IMR-90 (cell line): ENCODE results near the gene ST6GALNAC5. TPM values are rescaled to one million over a fixed set of nuclear protein-coding genes. Genes with fewer than 3 reads are reported as not detected.

ENCODE experiments used
- ATAC-seq: fragments of 200-7000 bp; cut with Tn5 transposase; 2 replicates; pipeline ENCODE4 v1.9.1; 2020; ENCODE audit warnings: low read depth, mild to moderate bottlenecking, moderate library complexity
- BruUV-seq: library from RNA; stranded (reverse); fragments of 400-500 nt; replicated peaks from 2 replicates; lab custom pipeline; 2021; lab: Mats Ljungman, UMichigan
- CTCF ChIA-PET: fragments of 300-600 bp; formaldehyde crosslinking; extraction: SDS; loops from one replicate; lab custom pipeline; 2021; ENCODE audit warnings: antibody characterized with exemption; lab: Yijun Ruan, JAX
- POLR2A ChIA-PET: fragments of 300-600 bp; sonication (Branson Sonifier 250); formaldehyde crosslinking; loops from one replicate; lab custom pipeline; 2022; ENCODE audit warnings: antibody characterized with exemption; ENCODE audit not compliant: unreplicated experiment; lab: Charles Lee
- DNase-seq: peaks from one replicate; pipeline ENCODE4 v3.0.0; 2013
- H2AFZ ChIP-seq: replicated peaks from 2 replicates; pipeline ENCODE3; 2013; ENCODE audit warnings: low read length, mild to moderate bottlenecking; ENCODE audit not compliant: poor library complexity
- H2AK5ac ChIP-seq: 2 replicates; pipeline ENCODE4 v1.6.1; 2013; ENCODE audit warnings: low read depth, low read length, inconsistent platforms
- H2AK9ac ChIP-seq: replicated peaks from 2 replicates; pipeline ENCODE3; 2013; ENCODE audit warnings: mild to moderate bottlenecking, low read depth, low read length, moderate library complexity; ENCODE audit not compliant: poor library complexity
- H2BK120ac ChIP-seq: 2 replicates; pipeline ENCODE4 v1.6.1; 2013; ENCODE audit warnings: low read depth, low read length, inconsistent platforms
- H2BK15ac ChIP-seq: 3 replicates; pipeline ENCODE4 v1.6.1; 2013; ENCODE audit warnings: low read depth, low read length, inconsistent platforms
- H2BK20ac ChIP-seq: 2 replicates; pipeline ENCODE4 v1.6.1; 2013; ENCODE audit warnings: low read depth, mild to moderate bottlenecking, inconsistent platforms, low read length, moderate library complexity
- H2BK5ac ChIP-seq: 2 replicates; pipeline ENCODE4 v1.6.1; 2013; ENCODE audit warnings: mild to moderate bottlenecking, low read depth, low read length, inconsistent platforms; ENCODE audit not compliant: poor library complexity, severe bottlenecking
- H3K14ac ChIP-seq: replicated peaks from 2 replicates; pipeline ENCODE4 v1.6.1; 2013; ENCODE audit warnings: low read depth, low read length, inconsistent platforms
- H3K18ac ChIP-seq: 2 replicates; pipeline ENCODE4 v1.6.1; 2013; ENCODE audit warnings: low read depth, low read length, control low read depth
- H3K23ac ChIP-seq: 2 replicates; pipeline ENCODE4 v1.6.1; 2013; ENCODE audit warnings: low read depth, low read length, inconsistent platforms
- H3K27ac ChIP-seq: 2 replicates; pipeline ENCODE4 v1.5.1; 2013; ENCODE audit warnings: mild to moderate bottlenecking, control low read depth, low read length; ENCODE audit not compliant: insufficient read depth
- H3K27me3 ChIP-seq: 2 replicates; pipeline ENCODE4 v1.6.1; 2013; ENCODE audit warnings: low read length; ENCODE audit not compliant: control insufficient read depth, insufficient read depth
- H3K36me3 ChIP-seq: 2 replicates; pipeline ENCODE4 v1.6.1; 2013; ENCODE audit warnings: low read length, mixed read lengths; ENCODE audit not compliant: control insufficient read depth, insufficient read depth
- H3K4ac ChIP-seq: 2 replicates; pipeline ENCODE4 v1.6.1; 2013; ENCODE audit warnings: low read depth, low read length, inconsistent platforms
- H3K4me1 ChIP-seq: 2 replicates; pipeline ENCODE4 v1.6.1; 2013; ENCODE audit warnings: low read length, mixed read lengths; ENCODE audit not compliant: control insufficient read depth, insufficient read depth
- H3K4me2 ChIP-seq: 2 replicates; pipeline ENCODE4 v1.6.1; 2013; ENCODE audit warnings: low read depth, mild to moderate bottlenecking, control low read depth, low read length, moderate library complexity
- H3K4me3 ChIP-seq: 2 replicates; pipeline ENCODE4 v1.5.1; 2013; ENCODE audit warnings: low read depth, mild to moderate bottlenecking, control low read depth, low read length, moderate library complexity; ENCODE audit not compliant: insufficient read depth
- H3K56ac ChIP-seq: 2 replicates; pipeline ENCODE4 v1.6.1; 2013; ENCODE audit warnings: low read length, inconsistent platforms; ENCODE audit not compliant: insufficient read depth; ENCODE audit errors: extremely low read depth
- H3K79me1 ChIP-seq, 2 experiments: 2 replicates each; pipeline ENCODE4 v1.6.1; 2013; ENCODE audit warnings: low read length in 2 of 2, inconsistent platforms in 1 of 2, low read depth in 1 of 2
- H3K9ac ChIP-seq: 2 replicates; pipeline ENCODE4 v1.6.1; 2013; ENCODE audit warnings: low read depth, low read length, control low read depth
- H3K9me1 ChIP-seq: 2 replicates; pipeline ENCODE4 v1.6.1; 2013; ENCODE audit warnings: low read length, inconsistent platforms; ENCODE audit not compliant: insufficient read depth
- H3K9me3 ChIP-seq: 2 replicates; pipeline ENCODE4 v1.6.1; 2013; ENCODE audit warnings: low read length; ENCODE audit not compliant: control insufficient read depth, insufficient read depth
- H4K20me1 ChIP-seq: 2 replicates; pipeline ENCODE4 v1.6.1; 2013; ENCODE audit warnings: low read length, inconsistent platforms; ENCODE audit not compliant: insufficient read depth
- H4K5ac ChIP-seq: 2 replicates; pipeline ENCODE4 v1.6.1; 2013; ENCODE audit warnings: mild to moderate bottlenecking, low read depth, low read length, control low read depth
- H4K8ac ChIP-seq, 2 experiments: 2 replicates each; pipeline ENCODE4 v1.6.1; 2013; ENCODE audit warnings: low read depth in 2 of 2, low read length in 2 of 2, control low read depth in 1 of 2, inconsistent platforms in 1 of 2
- H4K91ac ChIP-seq: 2 replicates; pipeline ENCODE4 v1.6.1; 2013; ENCODE audit warnings: low read depth, low read length, inconsistent platforms; ENCODE audit not compliant: insufficient read depth
- BHLHE40 ChIP-seq: fragments of 150-350 bp; IDR thresholded peaks from 2 replicates; pipeline ENCODE4 v1.6.1; 2016; ENCODE audit warnings: mild to moderate bottlenecking, low read depth, low read length
- CEBPB ChIP-seq: IDR thresholded peaks from 2 replicates; pipeline ENCODE4 v1.6.1; 2012; ENCODE audit warnings: low read depth, low read length, improper control_type of control experiment
- ELK1 ChIP-seq: fragments of 150-350 bp; IDR thresholded peaks from 2 replicates; pipeline ENCODE4 v1.6.1; 2016; ENCODE audit warnings: low read depth, mild to moderate bottlenecking, low read length, moderate library complexity, borderline replicate concordance
- MXI1 ChIP-seq: IDR thresholded peaks from 2 replicates; pipeline ENCODE4 v1.6.1; 2012; ENCODE audit warnings: low read depth, mild to moderate bottlenecking, low read length, moderate library complexity, borderline replicate concordance
- POLR2A ChIP-seq: IDR thresholded peaks from 2 replicates; pipeline ENCODE4 v1.6.1; 2012; ENCODE audit warnings: mild to moderate bottlenecking, low read depth, low read length
- RAD21 ChIP-seq: IDR thresholded peaks from 2 replicates; pipeline ENCODE4 v1.6.1; 2012; ENCODE audit warnings: low read length, improper control_type of control experiment
- RCOR1 ChIP-seq: IDR thresholded peaks from 2 replicates; pipeline ENCODE4 v1.6.1; 2012; ENCODE audit warnings: mild to moderate bottlenecking, low read length, improper control_type of control experiment; ENCODE audit not compliant: insufficient replicate concordance
- SMC3 ChIP-seq: fragments of 150-350 bp; IDR thresholded peaks from 2 replicates; pipeline ENCODE4 v1.6.1; 2016; ENCODE audit warnings: low read depth, mild to moderate bottlenecking, antibody characterized with exemption, low read length, moderate library complexity
- WGBS, 2 experiments: methylation state at CpG; one replicate each; pipeline versions ENCODE4 v1.1.5 to v1.1.7; 2013; ENCODE audit warnings: missing lambda C conversion rate in 2 of 2; ENCODE audit not compliant: insufficient read length in 1 of 2; ENCODE audit errors: extremely low coverage in 2 of 2; 5-methylcytosine and 5-hydroxymethylcytosine counted together
- dilution Hi-C: fragments of 300-500 bp; cut with HindIII; formaldehyde crosslinking; loops from one replicate; pipeline ENCODE4 v1.14.3; 2018; ENCODE audit warnings: low sequenced_read_pairs; ENCODE audit not compliant: unreplicated experiment
- in situ Hi-C: fragments of 300-500 bp; cut with MboI; formaldehyde crosslinking; loops from 3 replicates; pipeline ENCODE4 v1.14.3; 2019; ENCODE audit warnings: low sequenced_read_pairs, inconsistent platforms, mixed read lengths
- intact Hi-C: fragments of 100-400 bp; cut with micrococcal nuclease; formaldehyde crosslinking; loops from 2 replicates; pipeline ENCODE4 v1.10.0; 2022
- polyA plus RNA-seq, 3 experiments: library from polyadenylated mRNA; depleted of rRNA; stranded (reverse); fragments of >200 nt; gene quantifications; 2 replicates each; pipeline ENCODE4 v1.2.3, GENCODE V29; 2012; ENCODE audit warnings: low replicate concordance in 1 of 3
- total RNA-seq: library from RNA; depleted of rRNA; stranded (reverse); fragments of >200 nt; gene quantifications from 2 replicates; pipeline ENCODE4 v1.2.3, GENCODE V29; 2012
- TF ChIP-seq, protein P1 (sequence below): conservative IDR thresholded peaks from 2 replicates; pipeline ENCODE4 v1.5.1; 2012; ENCODE audit warnings: mild to moderate bottlenecking, low read depth, low read length, improper control_type of control experiment

The ST6GALNAC5 gene
- total and polyA plus RNA-seq, 2 of the 4 experiments (the other 2 are of a cell fraction), result 3.4 to 4.0 TPM

GRCh38 chr1:77014073-77014788 lies 147.0 kb downstream of the ST6GALNAC5 start:
- Histone ChIP-seq H3K27me3 (peaks cover 13% of the 10 kb centered on the region), H3K18ac (no peak overlapping the region), H3K9me3 (no peaks in the 10 kb centered on the region), H2BK5ac (no peak overlapping the region), H3K4me2 (no peak overlapping the region), H3K23ac (no peak overlapping the region), H3K56ac (no peak overlapping the region), H4K8ac (no peak overlapping the region), H2BK120ac (no peak overlapping the region), H2AK9ac (no peak overlapping the region), H4K5ac (no peak overlapping the region), H2AFZ (no peak overlapping the region), H3K36me3 (no peaks in the 10 kb centered on the region), H2BK20ac (no peak overlapping the region), H3K4ac (no peak overlapping the region), H3K9me1 (no peaks in the 10 kb centered on the region), H3K79me1 (no peaks in the 10 kb centered on the region), H2AK5ac (no peak overlapping the region), H3K4me3 (no peak overlapping the region), H3K27ac (no peak overlapping the region), H3K4me1 (no peaks in the 10 kb centered on the region), H3K14ac (no peak overlapping the region), H4K91ac (no peak overlapping the region), H2BK15ac (no peak overlapping the region), H3K9ac (no peak overlapping the region), H4K20me1 (no peaks in the 10 kb centered on the region)
- no peak for ATAC-seq
- intact Hi-C loops (no loop called here), dilution Hi-C loops (no loop called here), in situ Hi-C loops (no loop called here)
- TF ChIP-seq CEBPB (no peak), POLR2A (no peak), BHLHE40 (no peak), SMC3 (no peak), RCOR1 (no peak), RAD21 (no peak), MXI1 (no peak), ELK1 (no peak)
- TF ChIP-seq, protein P1, sequence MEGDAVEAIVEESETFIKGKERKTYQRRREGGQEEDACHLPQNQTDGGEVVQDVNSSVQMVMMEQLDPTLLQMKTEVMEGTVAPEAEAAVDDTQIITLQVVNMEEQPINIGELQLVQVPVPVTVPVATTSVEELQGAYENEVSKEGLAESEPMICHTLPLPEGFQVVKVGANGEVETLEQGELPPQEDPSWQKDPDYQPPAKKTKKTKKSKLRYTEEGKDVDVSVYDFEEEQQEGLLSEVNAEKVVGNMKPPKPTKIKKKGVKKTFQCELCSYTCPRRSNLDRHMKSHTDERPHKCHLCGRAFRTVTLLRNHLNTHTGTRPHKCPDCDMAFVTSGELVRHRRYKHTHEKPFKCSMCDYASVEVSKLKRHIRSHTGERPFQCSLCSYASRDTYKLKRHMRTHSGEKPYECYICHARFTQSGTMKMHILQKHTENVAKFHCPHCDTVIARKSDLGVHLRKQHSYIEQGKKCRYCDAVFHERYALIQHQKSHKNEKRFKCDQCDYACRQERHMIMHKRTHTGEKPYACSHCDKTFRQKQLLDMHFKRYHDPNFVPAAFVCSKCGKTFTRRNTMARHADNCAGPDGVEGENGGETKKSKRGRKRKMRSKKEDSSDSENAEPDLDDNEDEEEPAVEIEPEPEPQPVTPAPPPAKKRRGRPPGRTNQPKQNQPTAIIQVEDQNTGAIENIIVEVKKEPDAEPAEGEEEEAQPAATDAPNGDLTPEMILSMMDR, result no peak
- no TSS peak for BruUV-seq
- WGBS, 2 experiments, result 71% methylated on average over 1 of the region's 5 CpGs; no CpG with 5 or more reads in 1 of the 2 experiments
- no peak for DNase-seq
- POLR2A ChIA-PET, result no interaction called here
- CTCF ChIA-PET, result no interaction called here
